ENCODE data around the gene GSDMA.

GSDMA gene
- 0.13 to 0.31 reads per million in 2 donors for total RNA-seq

DNA sequence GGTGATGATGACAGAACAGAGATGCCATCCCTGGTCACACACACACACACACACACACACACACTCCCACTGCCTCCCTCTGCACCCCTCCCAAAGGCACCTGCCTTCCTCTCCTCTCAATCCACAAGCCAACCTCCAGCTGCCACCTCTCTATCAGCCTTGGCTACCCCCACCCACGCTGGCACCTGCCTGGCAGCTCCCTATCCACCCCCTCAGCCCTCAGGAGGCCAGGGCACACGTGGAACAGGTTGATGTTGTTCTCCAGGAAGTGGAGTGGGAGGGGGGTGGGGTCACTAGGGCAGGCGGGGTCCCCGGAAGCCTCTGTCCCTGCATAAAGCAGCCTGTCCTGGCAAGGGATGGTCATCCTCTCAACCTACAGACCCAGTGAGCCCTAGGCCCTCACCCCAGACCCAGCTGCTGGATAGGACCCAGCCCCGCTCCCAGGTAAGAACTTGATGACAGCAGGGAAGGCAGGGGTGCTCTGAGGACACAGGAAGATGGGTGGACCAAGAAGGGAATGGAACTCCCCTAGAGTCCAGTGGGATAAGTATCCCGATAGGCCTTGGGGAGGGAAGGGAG lies at the start of gene GSDMA:
Gene GSDMA, plus strand, starts transcription at position 363 of the 579 bp plus-strand sequence. CDS start 2,684 bp downstream, outside the sequence.
- no peak for DNase-seq

DNA sequence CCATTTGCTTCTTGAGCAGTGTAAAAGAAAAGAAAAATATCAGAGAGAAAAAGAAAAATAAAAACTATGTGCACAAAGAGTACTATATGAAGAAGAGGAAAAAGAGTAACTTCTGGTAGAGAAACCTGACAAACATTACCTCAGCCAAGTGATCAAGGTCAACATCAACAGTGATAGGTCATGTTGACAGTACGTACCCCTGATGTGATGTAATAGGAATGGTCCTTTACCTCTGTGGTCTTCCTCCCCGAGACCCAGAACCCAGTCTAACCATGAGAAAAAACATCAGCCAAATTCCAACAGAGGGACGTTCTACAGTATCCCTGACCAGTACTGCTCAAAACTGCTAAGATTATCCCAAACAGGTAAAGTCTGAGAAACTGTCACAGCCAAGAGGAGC lies 48.8 kb upstream of the GSDMA start:
- DNase-seq, result no peak

DNA sequence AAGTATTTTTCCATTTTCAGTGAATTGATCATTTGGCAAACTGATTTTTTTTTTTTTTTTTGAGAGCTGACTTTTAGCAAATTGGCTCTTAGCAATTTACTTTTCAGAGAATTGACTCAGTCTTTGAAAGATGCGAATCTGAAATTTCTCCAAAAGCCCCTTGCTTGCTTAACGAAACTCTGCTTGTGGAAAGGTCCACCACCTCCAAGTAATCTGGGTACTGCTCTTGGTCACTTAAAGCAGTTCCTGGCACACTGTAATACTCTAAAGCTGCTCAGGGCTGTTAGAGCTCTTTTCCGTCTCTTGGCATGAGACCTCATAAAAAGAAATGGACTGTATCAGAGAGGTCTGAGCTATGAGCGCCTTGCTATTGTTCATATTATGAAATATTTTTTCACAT lies 47.2 kb upstream of the GSDMA start:
- DNase-seq, result no peak

GRCh38 chr17:39916918-39917317 lies 45.9 kb upstream of the GSDMA start:
- no peak for DNase-seq

DNA sequence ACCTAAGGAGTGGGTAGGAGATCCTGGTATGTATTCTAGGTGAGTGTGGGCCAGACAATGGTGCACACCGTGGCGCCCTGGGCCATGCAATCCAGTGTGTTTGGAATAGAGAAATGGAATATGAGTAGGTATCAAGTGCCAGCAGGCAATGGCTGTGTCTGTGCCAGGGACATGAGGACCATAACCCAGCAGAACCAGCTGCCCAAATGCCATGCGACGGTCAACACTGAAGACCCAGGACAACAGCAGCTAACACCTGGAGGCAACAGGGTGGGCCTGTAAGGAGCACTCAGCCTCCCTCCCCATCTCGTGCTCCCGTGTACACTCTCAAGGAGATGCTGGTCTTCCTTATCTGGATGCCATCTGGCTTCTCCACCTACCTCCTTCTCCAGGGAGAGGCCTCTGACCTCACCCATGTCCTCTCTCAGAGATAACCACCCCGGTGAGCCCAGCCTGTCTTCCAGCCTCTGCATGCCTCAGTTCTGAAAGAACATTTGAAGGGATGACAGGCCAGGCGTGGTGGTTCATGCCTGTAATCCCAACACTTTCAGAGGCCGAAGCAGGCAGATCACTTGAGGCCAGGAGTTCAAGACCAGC lies 43.6 kb upstream of the GSDMA start:
- no peak for DNase-seq

DNA sequence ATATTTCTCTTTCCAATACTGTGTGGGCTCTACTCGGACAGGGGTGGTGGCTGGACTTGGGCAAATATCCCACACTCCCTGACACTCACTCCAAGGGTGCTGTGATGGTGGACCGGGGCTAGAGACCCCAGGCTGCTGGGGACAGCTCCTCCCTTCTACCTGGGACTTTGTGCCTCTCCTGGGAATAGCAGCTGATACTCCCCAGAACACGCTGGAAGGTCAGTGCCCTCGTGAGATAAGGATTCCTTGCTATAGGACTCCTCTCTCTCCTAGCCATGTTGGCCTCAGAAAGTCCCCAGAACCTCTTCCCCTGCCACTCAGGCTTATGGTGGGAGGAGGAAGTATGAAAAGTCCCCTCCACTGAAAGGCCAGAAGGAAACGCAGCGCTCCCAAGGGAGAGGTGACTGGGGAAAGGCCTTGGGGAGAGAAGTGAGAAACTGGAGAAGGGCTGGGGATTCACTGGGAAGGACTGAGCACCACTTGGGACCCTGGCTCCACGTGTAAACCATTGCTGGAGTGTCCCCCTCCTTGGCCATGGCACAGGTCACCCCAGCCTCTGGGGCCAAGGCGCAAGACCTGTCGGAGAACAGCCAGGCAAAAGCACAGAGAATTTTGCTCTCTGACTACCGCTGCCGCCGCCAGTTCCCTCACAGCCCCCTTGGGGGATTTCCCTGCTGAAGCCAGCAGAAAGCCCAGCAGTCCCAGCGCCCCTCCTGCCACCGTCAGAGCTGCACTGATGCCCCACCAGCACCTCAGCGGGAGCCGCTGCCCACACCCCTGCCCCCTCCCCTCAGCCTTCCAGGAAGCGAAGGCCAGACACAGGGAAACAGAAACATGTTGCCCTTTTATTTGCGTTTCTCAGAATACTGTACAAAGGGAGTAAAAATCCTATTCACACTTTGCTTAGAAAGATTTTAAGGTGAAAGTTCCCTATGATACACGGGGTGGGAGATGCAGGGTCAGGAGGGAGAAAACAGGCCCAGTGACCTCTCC lies 42.3 kb upstream of the GSDMA start:
- peak; percentile 27 for DNase-seq

DNA sequence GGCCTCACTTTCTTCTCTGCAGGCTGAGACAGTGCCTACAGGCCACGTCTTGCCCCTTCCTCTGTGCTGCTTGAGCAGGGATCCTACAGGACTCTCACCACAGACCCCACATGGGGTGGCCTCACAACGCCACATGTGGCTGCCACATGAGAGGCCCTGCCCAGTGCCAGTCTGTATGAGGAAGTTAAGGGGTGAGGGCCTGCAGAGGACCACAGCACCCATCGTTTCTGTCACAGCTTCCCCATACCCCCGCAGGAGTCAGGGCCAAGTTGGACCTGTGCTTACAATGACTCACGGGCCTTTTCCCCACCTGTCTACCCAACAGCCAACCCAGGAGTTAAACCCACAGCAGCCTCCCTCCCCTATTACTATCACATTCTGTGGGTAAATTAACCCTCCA lies 41.5 kb upstream of the GSDMA start:
- DNase-seq, result no peak

- DNase-seq, result no peak
Observed at GRCh38 chr17:39922006-39922405, 40.8 kb upstream of the GSDMA start.

- no peak for DNase-seq
Observed at GRCh38 chr17:39923230-39923629, 39.6 kb upstream of the GSDMA start.

DNA sequence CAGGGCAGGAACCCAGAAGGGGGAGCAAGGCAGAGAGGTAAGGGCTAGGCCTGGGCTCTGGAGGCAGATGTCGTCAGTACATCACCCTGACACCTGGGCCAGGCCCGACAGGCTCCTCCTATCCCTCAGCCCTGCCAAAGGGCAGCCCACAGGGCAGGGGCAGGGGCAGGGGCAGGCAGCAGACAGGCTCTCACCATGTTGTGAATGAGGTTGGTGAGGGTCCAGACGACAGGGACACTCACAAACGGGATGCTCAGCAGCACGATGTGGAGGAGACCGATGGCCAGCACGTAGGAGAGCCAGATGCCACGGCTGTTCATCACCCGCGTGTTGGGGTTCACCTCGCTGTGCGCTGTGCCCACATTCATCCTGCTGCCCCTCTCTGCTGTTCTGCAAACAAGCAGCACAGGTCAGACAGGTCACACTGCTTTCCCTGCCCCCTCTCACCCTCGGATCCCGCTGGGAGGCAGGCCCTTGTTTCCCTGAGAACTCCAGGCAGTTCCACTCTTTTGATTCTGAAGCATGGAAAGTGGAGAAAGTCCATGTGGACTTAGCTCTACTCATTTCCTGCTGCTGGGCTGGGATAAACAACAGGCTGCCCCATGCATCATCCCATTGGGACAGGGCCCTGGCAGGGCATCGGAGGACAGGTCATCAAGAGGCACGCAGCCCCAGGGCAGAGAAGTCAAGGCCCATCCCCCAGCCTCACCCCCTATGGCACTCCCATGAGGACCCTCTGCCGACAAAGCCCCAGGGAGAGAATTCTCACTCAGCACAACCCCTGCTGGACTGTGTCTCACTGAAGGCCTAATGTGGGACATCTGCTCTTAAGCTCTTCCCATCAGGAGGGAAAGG lies 38.7 kb upstream of the GSDMA start:
- no peak for DNase-seq

DNA sequence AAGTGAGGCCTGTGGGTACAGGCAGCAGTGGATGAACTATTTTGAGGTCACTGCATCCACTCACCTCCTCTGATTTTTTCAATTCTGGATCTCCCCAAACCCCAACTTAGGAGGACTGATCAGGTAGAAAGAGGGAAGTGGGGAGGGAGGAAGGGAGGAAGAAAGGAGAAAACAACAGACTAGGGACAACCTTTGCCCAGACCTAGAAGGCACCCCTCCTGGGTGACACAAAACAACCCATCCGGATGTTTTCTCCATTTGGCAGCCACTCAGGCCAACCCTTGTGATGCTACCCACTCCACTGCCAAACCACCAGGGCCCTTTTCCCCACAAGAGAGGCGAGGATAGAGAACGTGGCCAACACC lies 38.1 kb upstream of the GSDMA start:
- no peak for DNase-seq

DNA sequence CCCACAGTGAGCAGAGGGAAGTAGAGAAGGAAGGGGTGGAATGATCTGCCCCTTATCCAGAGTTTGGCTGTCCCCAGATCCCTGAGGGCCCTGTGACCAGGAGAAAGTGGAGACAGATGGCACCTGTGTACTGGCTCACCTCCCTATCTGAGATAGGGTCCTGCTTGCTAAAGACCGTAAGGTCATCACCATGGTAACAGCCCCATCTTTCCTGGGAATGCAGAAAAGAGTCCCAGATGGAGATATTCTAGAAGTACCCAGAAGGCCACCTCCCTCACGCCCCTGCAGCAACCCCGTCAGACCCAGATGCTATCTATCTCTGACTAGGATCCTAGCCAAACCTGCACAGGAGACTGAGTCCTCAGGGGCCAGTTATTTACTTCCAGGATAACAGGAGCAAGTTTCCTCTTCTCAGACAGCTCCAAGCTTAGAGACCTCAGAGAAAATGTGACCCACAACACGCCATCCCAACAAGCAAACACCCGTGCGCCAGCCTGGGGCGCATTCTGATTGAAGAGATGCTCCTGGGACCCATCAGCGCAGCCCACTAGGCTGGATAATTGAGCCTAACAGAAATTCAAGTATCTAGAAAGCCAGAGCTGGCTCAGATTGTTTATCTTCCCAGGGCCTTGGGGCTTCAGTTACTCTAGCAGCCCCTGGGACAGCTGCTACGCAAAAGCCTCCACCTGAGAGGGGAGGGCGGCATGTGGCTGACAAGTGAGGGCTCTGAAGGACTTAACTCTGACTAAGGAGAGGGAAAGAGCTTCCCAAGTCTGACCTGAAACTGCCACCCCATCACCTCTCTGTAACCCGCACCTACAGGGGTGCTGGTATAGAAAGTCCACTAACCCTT lies 37.3 kb upstream of the GSDMA start:
- DNase-seq, result no peak

GRCh38 chr17:39926135-39926587 lies 36.6 kb upstream of the GSDMA start:
- no peak for DNase-seq

- DNase-seq, result peak; percentile 29
Observed at GRCh38 chr17:39926588-39927100, 36.2 kb upstream of the GSDMA start.

GRCh38 chr17:39927101-39927928 lies 35.5 kb upstream of the GSDMA start, which contains the start of the genes LRRC3C and ORMDL3:
TSS of gene LRRC3C (plus strand) at chr17:39927732. CDS start at chr17:39941524, 13,792 bp downstream.
TSS of gene ORMDL3 (minus strand) at chr17:39927601. CDS start at chr17:39924203, 3,398 bp downstream.
- peak; percentile 83 for DNase-seq

DNA sequence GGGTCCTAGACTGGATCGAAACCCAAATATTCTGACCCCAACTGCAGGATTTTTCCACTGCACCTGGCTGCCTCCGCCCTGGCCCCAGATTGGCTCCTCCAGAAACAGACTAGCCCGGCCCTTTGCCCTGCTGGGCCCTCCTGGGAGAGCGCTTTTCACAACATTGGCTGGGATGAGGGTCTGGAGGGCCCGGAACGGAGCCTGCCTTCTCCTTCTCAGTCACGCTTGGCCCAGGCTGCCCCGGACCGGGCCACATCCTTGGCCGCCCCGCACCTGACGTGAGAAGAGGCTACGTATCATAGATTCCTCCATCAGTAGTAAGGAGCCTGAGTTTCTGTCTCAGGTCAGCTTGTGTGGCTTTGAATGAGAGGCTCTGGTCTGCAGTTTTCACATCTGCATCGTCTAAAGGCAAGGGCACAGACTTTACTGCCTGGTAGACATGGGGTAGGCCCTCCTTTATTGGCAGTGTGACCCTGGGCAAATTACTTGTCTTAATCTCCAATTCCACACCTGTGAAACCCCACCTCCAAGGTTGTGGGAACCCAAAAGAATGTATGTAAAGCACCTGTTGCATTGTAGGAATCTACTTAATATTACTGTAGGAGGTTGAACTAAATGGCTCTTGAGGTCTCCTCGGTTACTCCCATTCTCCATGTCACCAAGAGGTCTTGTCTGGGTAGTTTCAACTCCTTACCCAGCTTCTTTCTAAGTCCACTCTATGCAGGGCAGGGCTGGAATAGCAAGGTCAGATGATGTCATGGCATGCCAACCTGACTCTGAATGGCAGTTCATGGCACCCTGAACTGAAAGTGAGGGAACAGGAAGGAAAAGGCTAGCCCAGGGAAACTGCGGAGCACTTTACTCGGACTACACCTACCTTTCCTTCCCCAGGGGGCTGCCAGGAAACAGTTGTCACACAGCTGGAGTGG lies 34.6 kb upstream of the GSDMA start:
- no peak for DNase-seq

DNA sequence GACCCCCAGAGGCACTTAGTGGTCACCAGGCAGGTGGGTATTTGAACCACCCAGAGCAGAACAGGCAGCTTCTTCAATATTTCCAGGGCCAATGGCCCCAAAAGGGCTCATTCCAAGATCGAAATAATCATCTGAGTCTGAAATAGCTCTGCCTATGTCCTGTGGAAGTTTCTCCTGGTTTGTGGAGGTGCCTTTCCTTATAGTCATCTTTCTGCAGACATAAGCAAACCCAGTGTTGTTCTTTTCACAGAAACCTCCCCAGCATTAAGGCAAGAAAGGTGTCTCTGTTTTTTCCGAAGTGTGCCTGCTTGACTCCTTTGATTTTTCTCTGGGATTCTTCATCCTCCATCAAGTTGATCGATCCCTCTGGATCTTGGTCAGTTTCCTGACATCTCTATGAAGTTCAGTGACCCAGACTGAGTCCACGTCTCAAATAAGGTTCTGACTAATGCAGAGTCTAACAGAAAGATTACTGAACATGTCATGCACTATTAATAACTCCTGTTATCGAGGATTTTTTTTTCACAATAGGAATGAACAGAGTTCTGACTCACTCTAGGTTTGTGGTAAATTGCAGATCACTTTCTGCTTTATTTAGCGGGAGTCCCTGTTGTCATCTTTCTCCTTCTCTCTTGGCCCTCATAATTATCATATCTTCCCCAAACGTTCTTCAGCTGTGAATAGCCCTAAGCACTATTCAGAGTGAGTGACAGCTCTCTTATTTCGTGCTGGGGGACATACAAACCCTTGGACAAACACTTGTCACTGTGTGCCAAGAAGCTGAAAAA lies 33.8 kb upstream of the GSDMA start:
- no peak for DNase-seq
